K562 (cell line): Measurements from ENCODE around the gene NTRK3. TPM values are rescaled to one million over a fixed set of nuclear protein-coding genes. Genes with fewer than 3 reads are reported as not detected.

ENCODE experiments used
- BRD9 ChIP-seq: fragments of 450-650 bp; IDR thresholded peaks from 2 replicates; pipeline ENCODE4 v1.6.1; 2018; ENCODE audit warnings: low read depth; ENCODE audit not compliant: partially characterized antibody
- CBX8 ChIP-seq: fragments of 200-600 bp; sonication (generic); IDR thresholded peaks from 2 replicates; pipeline ENCODE4 v1.6.1; 2012; ENCODE audit warnings: borderline replicate concordance, mixed run types, low read depth, mild to moderate bottlenecking, moderate library complexity, mixed read lengths, low read length, control low read depth, inconsistent platforms; ENCODE audit not compliant: poor library complexity, severe bottlenecking; ENCODE audit errors: extremely low read depth
- CGGBP1 ChIP-seq: fragments of 250-450 bp; sonication (Bioruptor Pico); IDR thresholded peaks from 2 replicates; pipeline ENCODE4 v1.9.0; 2021; ENCODE audit warnings: mild to moderate bottlenecking
- MAFG ChIP-seq: fragments of 450-650 bp; conservative IDR thresholded peaks from 2 replicates; pipeline ENCODE4 v1.6.1; 2016; ENCODE audit warnings: missing genetic modification characterization, missing compliant biosample characterization
- MAX ChIP-seq: sonication (generic); formaldehyde crosslinking; IDR thresholded peaks from 2 replicates; pipeline ENCODE4 v1.9.0; 2022; ENCODE audit warnings: mild to moderate bottlenecking, missing genetic modification reagents
- MGA ChIP-seq: fragments of 450-650 bp; IDR thresholded peaks from 2 replicates; pipeline ENCODE4 v1.6.1; 2016; ENCODE audit warnings: mild to moderate bottlenecking, moderate library complexity
- POLR2AphosphoS2 ChIP-seq: IDR thresholded peaks from 2 replicates; pipeline ENCODE4 v1.6.1; 2012; ENCODE audit warnings: low read length, improper control_type of control experiment
- SETDB1 ChIP-seq: IDR thresholded peaks from one replicate; pipeline ENCODE4 v1.6.1; 2012; ENCODE audit warnings: low read length, control low read depth, inconsistent platforms
- SMC3 ChIP-seq: conservative IDR thresholded peaks from 2 replicates; pipeline ENCODE4 v1.6.1; 2011; ENCODE audit warnings: low read depth, low read length, improper control_type of control experiment; ENCODE audit not compliant: insufficient read depth
- ZNF24 ChIP-seq: fragments of 450-650 bp; IDR thresholded peaks from 2 replicates; pipeline ENCODE4 v1.6.1; 2016
- ZNF408 ChIP-seq: fragments of 250-450 bp; sonication (Bioruptor Pico); IDR thresholded peaks from 2 replicates; pipeline ENCODE4 v1.4.0; 2020; ENCODE audit warnings: low read depth, mild to moderate bottlenecking, moderate library complexity
- ZNF639 ChIP-seq, 2 experiments: fragments of 200-800 bp in 1 of 2; sonication (Bioruptor generic) in 1 of 2; sonication (generic) in 1 of 2; formaldehyde crosslinking in 1 of 2; IDR thresholded peaks in 1 of 2; conservative IDR thresholded peaks in 1 of 2; 2 replicates each; pipeline versions ENCODE4 v1.5.0 to v1.6.1; 2016 to 2020; ENCODE audit warnings: missing compliant biosample characterization in 1 of 2, missing genetic modification characterization in 1 of 2, missing genetic modification reagents in 1 of 2
- polyA plus RNA-seq, 8 experiments: library from polyadenylated mRNA; depleted of rRNA in 4 of 8; stranded (reverse) in 5 of 8; unstranded in 3 of 8; fragments of >200 nt; fragmentation: Nextera tagmentation in 2 of 8; fragmentation: Illumina TruSeq in 1 of 8; extraction: Ambion mirVana in 2 of 8; extraction: Trizol in 1 of 8; gene quantifications; 2 replicates each; pipeline versions ENCODE4 v1.2.1 to v1.2.3, GENCODE V29; 2011 to 2014; ENCODE audit warnings: inconsistent platforms in 1 of 8, missing spikeins in 1 of 8
- total RNA-seq, 7 experiments: library from RNA; depleted of rRNA in 6 of 7; stranded (reverse); fragments of >200 nt in 6 of 7; fragmentation: Illumina TruSeq in 2 of 7; extraction: Trizol in 2 of 7; gene quantifications; 2 replicates each; pipeline versions ENCODE4 v1.2.1 to v1.2.3, GENCODE V29; 2011 to 2021; ENCODE audit warnings: low replicate concordance in 1 of 7

Gene NTRK3
- total and polyA plus RNA-seq, 9 of the 15 experiments (the other 6 are each of a cell fraction or from before 2014, with no cell fraction given), result 0.11 to 0.13 TPM; not detected in 7

GRCh38 chr15:88246666-88247446 lies 9.7 kb downstream of the NTRK3 start (continued):
- TF ChIP-seq MGA (no peak), ZNF639 (CRISPR knock-in tag; conservative IDR thresholded peaks at IDR 0.05 in 1 of 2, IDR thresholded peaks at IDR 0.05 in 1 of 2) (no peak), SETDB1 (no peak), POLR2AphosphoS2 (no peak), ZNF408 (CRISPR knock-in tag) (no peak), CGGBP1 (CRISPR knock-in tag) (no peak), BRD9 (no peak), CBX8 (no peak), MAFG (tag) (0 out of 2 replicates have a peak, but pooled peaks have one; percentile 26), MAX (CRISPR knock-in tag) (no peak), ZNF24 (no peak), SMC3 (peak; percentile 84)
